HFFc6 (cell line): ENCODE measurements around the gene IL1RAPL1. TPM values are rescaled to one million over a fixed set of nuclear protein-coding genes. Genes with fewer than 3 reads are reported as not detected.

Experiments
- DNase-seq: peaks from one replicate; pipeline ENCODE4 v3.0.0-alpha.2; 2018
- H3K27ac Mint-ChIP-seq: 2 replicates; pipeline ENCODE4 v1.8.0; 2020; ENCODE audit warnings: mild to moderate bottlenecking, mixed read lengths
- H3K27me3 Mint-ChIP-seq: 2 replicates; pipeline ENCODE4 v1.8.0; 2021; ENCODE audit warnings: mild to moderate bottlenecking, moderate library complexity, mixed read lengths; ENCODE audit not compliant: insufficient read depth
- H3K36me3 Mint-ChIP-seq: 2 replicates; pipeline ENCODE4 v1.8.0; 2021; ENCODE audit warnings: low read depth, mixed read lengths
- H3K4me1 Mint-ChIP-seq: 2 replicates; pipeline ENCODE4 v1.8.0; 2020; ENCODE audit warnings: low read depth, mixed read lengths
- H3K4me3 Mint-ChIP-seq: 2 replicates; pipeline ENCODE4 v1.8.0; 2020; ENCODE audit warnings: mild to moderate bottlenecking, moderate library complexity, mixed read lengths
- H3K9me3 Mint-ChIP-seq: 2 replicates; pipeline ENCODE4 v1.8.0; 2020; ENCODE audit warnings: mild to moderate bottlenecking, mixed read lengths
- CTCF ChIP-seq: fragments of 200-600 bp; sonication (generic); IDR thresholded peaks from 2 replicates; pipeline ENCODE4 v1.5.0; 2021; ENCODE audit warnings: antibody characterized with exemption, mild to moderate bottlenecking
- total RNA-seq, 6 experiments: library from RNA; stranded (reverse); fragmentation: NEBNext Ultra II Directional; extraction: Animal tissue kit (Norgen Biotek cat#: 25700); gene quantifications; 2 replicates in 1 of 6; 3 replicates in 5 of 6; pipeline ENCODE4 v1.2.3, GENCODE V29; 2021

The IL1RAPL1 gene
- total RNA-seq, 6 experiments from 2014 or later = not detected

- H3K27ac Mint-ChIP-seq = no peak overlapping the region
- H3K4me1 Mint-ChIP-seq = no peaks in the 10 kb centered on the region
- H3K27me3 Mint-ChIP-seq = no peaks in the 10 kb centered on the region; the same call in 1 of the 2 replicates
- TF ChIP-seq CTCF = no peak
- H3K4me3 Mint-ChIP-seq = no peak overlapping the region
- H3K9me3 Mint-ChIP-seq = peaks cover 9% of the 10 kb centered on the region; the same call in 1 of the 2 replicates
- DNase-seq = no peak
- H3K36me3 Mint-ChIP-seq = no peaks in the 10 kb centered on the region
Measured at GRCh38 chrX:28675173-28675572, 87.9 kb downstream of the IL1RAPL1 start.

- H3K27ac Mint-ChIP-seq = no peak overlapping the region
- H3K9me3 Mint-ChIP-seq = peaks cover 5% of the 10 kb centered on the region; the same call in 1 of the 2 replicates
- H3K4me3 Mint-ChIP-seq = no peak overlapping the region
- H3K27me3 Mint-ChIP-seq = no peaks in the 10 kb centered on the region
- DNase-seq = no peak
- no peaks in the 10 kb centered on the region for H3K4me1 Mint-ChIP-seq
- no peak for TF ChIP-seq CTCF
- H3K36me3 Mint-ChIP-seq = no peaks in the 10 kb centered on the region
Measured at GRCh38 chrX:28693101-28693500, 105.9 kb downstream of the IL1RAPL1 start.

- Mint-ChIP-seq H3K27ac (no peak overlapping the region), H3K9me3 (no peaks in the 10 kb centered on the region), H3K4me1 (no peaks in the 10 kb centered on the region), H3K4me3 (no peak overlapping the region), H3K27me3 (no peaks in the 10 kb centered on the region), H3K36me3 (no peaks in the 10 kb centered on the region)
- no peak for TF ChIP-seq CTCF
- no peak for DNase-seq
Measured at GRCh38 chrX:28697732-28698131, 110.5 kb downstream of the IL1RAPL1 start.

GRCh38 chrX:28701222-28701621 lies 114.0 kb downstream of the IL1RAPL1 start:
- peaks cover 4% of the 10 kb centered on the region; the same call in 1 of the 2 replicates for H3K9me3 Mint-ChIP-seq
- no peak for DNase-seq
- no peak; the same call in 1 of the 2 replicates for TF ChIP-seq CTCF
- no peaks in the 10 kb centered on the region for H3K36me3 Mint-ChIP-seq
- no peaks in the 10 kb centered on the region for H3K27me3 Mint-ChIP-seq
- no peaks in the 10 kb centered on the region for H3K4me1 Mint-ChIP-seq
- H3K27ac Mint-ChIP-seq = no peak overlapping the region
- no peak overlapping the region for H3K4me3 Mint-ChIP-seq

GRCh38 chrX:28706964-28707363 lies 119.7 kb downstream of the IL1RAPL1 start:
- H3K36me3 Mint-ChIP-seq = no peaks in the 10 kb centered on the region
- H3K27me3 Mint-ChIP-seq = no peaks in the 10 kb centered on the region
- no peak for DNase-seq
- no peak overlapping the region for H3K4me3 Mint-ChIP-seq
- no peak overlapping the region for H3K27ac Mint-ChIP-seq
- peaks cover 4% of the 10 kb centered on the region; the same call in 1 of the 2 replicates for H3K9me3 Mint-ChIP-seq
- no peak for TF ChIP-seq CTCF
- no peaks in the 10 kb centered on the region for H3K4me1 Mint-ChIP-seq

- DNase-seq = no peak
- H3K27ac Mint-ChIP-seq = no peak overlapping the region
- no peaks in the 10 kb centered on the region for H3K4me1 Mint-ChIP-seq
- no peaks in the 10 kb centered on the region for H3K27me3 Mint-ChIP-seq
- H3K9me3 Mint-ChIP-seq = peaks cover under 1% of the 10 kb centered on the region; the same call in 1 of the 2 replicates
- no peaks in the 10 kb centered on the region for H3K36me3 Mint-ChIP-seq
- TF ChIP-seq CTCF = no peak
- H3K4me3 Mint-ChIP-seq = no peak overlapping the region
Measured at GRCh38 chrX:28709421-28709820, 122.2 kb downstream of the IL1RAPL1 start.
